ENCODE measurements around the gene POLG. TPM values are rescaled to one million over a fixed set of nuclear protein-coding genes. Genes with fewer than 3 reads are reported as not detected.

The POLG gene
- total and polyA plus RNA-seq, 9 donors, result 19.8 to 52.0 (median 42.8) TPM

- TF ChIP-seq POLR2A (IDR thresholded peaks at IDR 0.05), result no peak
- no peak for TF ChIP-seq EP300 (IDR thresholded peaks at IDR 0.05)
- TF ChIP-seq, protein P1, sequence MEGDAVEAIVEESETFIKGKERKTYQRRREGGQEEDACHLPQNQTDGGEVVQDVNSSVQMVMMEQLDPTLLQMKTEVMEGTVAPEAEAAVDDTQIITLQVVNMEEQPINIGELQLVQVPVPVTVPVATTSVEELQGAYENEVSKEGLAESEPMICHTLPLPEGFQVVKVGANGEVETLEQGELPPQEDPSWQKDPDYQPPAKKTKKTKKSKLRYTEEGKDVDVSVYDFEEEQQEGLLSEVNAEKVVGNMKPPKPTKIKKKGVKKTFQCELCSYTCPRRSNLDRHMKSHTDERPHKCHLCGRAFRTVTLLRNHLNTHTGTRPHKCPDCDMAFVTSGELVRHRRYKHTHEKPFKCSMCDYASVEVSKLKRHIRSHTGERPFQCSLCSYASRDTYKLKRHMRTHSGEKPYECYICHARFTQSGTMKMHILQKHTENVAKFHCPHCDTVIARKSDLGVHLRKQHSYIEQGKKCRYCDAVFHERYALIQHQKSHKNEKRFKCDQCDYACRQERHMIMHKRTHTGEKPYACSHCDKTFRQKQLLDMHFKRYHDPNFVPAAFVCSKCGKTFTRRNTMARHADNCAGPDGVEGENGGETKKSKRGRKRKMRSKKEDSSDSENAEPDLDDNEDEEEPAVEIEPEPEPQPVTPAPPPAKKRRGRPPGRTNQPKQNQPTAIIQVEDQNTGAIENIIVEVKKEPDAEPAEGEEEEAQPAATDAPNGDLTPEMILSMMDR (IDR thresholded peaks at IDR 0.05), result no peak
- Histone ChIP-seq H3K36me3 (no peaks in the 10 kb centered on the region), H3K4me3 (no peak overlapping the region), H3K4me1 (ENCODE audit: insufficient read depth) (peaks cover 3% of the 10 kb centered on the region), H3K27me3 (no peaks in the 10 kb centered on the region), H3K9me3 (no peaks in the 10 kb centered on the region), H3K27ac (no peak overlapping the region)
- DNase-seq, result no peak
- 86 to 92% (median 89%) methylated on average over 3 of the region's 3 CpGs for WGBS, 3 donors
- intact Hi-C loops (cut with DNase I), result no loop called here
Observed at GRCh38 chr15:89342840-89343239, 8.2 kb upstream of the POLG start.

GRCh38 chr15:89341316-89342005 is 6.8 kb upstream of the POLG start:
- Histone ChIP-seq H3K4me1 (ENCODE audit: insufficient read depth) (peaks cover 3% of the 10 kb centered on the region), H3K27me3 (no peaks in the 10 kb centered on the region), H3K36me3 (no peaks in the 10 kb centered on the region), H3K4me3 (no peak overlapping the region), H3K9me3 (no peaks in the 10 kb centered on the region), H3K27ac (no peak overlapping the region)
- 85 to 92% (median 90%) methylated on average over 8 of the region's 8 CpGs for WGBS, 3 donors
- intact Hi-C loops (cut with DNase I), result no loop called here
- DNase-seq, result no peak
- TF ChIP-seq, protein P1 (IDR thresholded peaks at IDR 0.05), result no peak
- TF ChIP-seq EP300 (IDR thresholded peaks at IDR 0.05) (no peak), POLR2A (IDR thresholded peaks at IDR 0.05) (no peak)

GRCh38 chr15:89340573-89340972 is 5.9 kb upstream of the POLG start:
- Histone ChIP-seq H3K27ac (no peak overlapping the region), H3K36me3 (no peaks in the 10 kb centered on the region), H3K4me1 (ENCODE audit: insufficient read depth) (peaks cover 3% of the 10 kb centered on the region), H3K4me3 (no peak overlapping the region), H3K9me3 (no peaks in the 10 kb centered on the region), H3K27me3 (no peaks in the 10 kb centered on the region)
- intact Hi-C loops (cut with DNase I), result no loop called here
- peak in 3 of 5 donors; percentile 29 to 69 (median 35) for DNase-seq
- 16 to 33% (median 17%) methylated on average over 7 of the region's 7 CpGs for WGBS, 3 donors
- TF ChIP-seq, protein P1 (IDR thresholded peaks at IDR 0.05), result no peak
- TF ChIP-seq POLR2A (IDR thresholded peaks at IDR 0.05) (no peak), EP300 (IDR thresholded peaks at IDR 0.05) (no peak)

DNA sequence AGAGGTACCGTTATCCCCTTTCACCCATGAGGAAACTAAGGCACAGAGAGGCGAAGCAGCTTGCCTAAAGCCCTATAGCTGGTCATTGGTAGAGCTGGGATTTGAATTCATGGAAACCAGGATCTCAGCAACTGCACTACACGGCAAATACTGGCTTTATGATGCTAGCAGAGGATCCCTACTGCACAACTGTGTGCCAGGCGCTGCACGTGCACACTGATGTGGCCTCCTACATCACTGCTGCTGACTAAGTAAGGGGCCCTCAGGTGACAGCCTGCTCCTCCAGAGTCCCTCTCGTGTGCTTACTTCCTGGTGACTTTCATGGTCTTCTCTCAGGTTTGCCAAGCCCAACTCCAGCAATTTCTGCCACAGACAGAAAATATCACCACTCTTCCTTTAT is 3.4 kb upstream of the POLG start:
- H3K9me3 ChIP-seq, result no peaks in the 10 kb centered on the region
- TF ChIP-seq, protein P1 (IDR thresholded peaks at IDR 0.05), result no peak
- TF ChIP-seq POLR2A (IDR thresholded peaks at IDR 0.05) (no peak), EP300 (IDR thresholded peaks at IDR 0.05) (no peak)
- intact Hi-C loops (cut with DNase I), result loop anchor here in 1 of 4 donors (10.0 kb wide), 1 partner anchor 133 kb away; no protein-coding TSS in a partner anchor
- H3K36me3 ChIP-seq, result no peaks in the 10 kb centered on the region
- DNase-seq, result no peak
- H3K27ac ChIP-seq, result no peak overlapping the region
- H3K4me1 ChIP-seq (ENCODE audit: insufficient read depth), result peaks cover 8% of the 10 kb centered on the region
- H3K27me3 ChIP-seq, result no peaks in the 10 kb centered on the region
- no peak overlapping the region for H3K4me3 ChIP-seq
- WGBS, 3 donors, result 75 to 82% (median 79%) methylated on average over 6 of the region's 6 CpGs
